SK-N-SH treated with all-trans-retinoic acid at 6 μM for 48 hours (cell line): ENCODE results near the gene HTD2.
A peak's percentile ranks its signal among the peaks of the same experiment; 100 is the strongest.

Source experiments
- ATAC-seq: fragments of 200-7000 bp; cut with Tn5 transposase; 3 replicates; pipeline ENCODE4 v1.9.1; 2020; ENCODE audit warnings: mild to moderate bottlenecking, moderate library complexity
- ARNTL ChIP-seq: fragments of 450-650 bp; formaldehyde crosslinking; IDR thresholded peaks from 2 replicates; pipeline ENCODE4 v1.5.0; 2020; ENCODE audit warnings: low read depth, mild to moderate bottlenecking, moderate library complexity, borderline replicate concordance
- BACH2 ChIP-seq: fragments of 250-450 bp; sonication (Bioruptor Pico); IDR thresholded peaks from 2 replicates; pipeline ENCODE4 v1.9.0; 2021; ENCODE audit warnings: mild to moderate bottlenecking, borderline replicate concordance
- CSDC2 ChIP-seq: fragments of 250-450 bp; sonication (Bioruptor Pico); IDR thresholded peaks from 2 replicates; pipeline ENCODE4 v1.5.0; 2020; ENCODE audit warnings: mild to moderate bottlenecking, moderate library complexity
- ESRRG ChIP-seq: fragments of 250-450 bp; sonication (Bioruptor Pico); IDR thresholded peaks from 2 replicates; pipeline ENCODE4 v1.6.1; 2021; ENCODE audit warnings: mild to moderate bottlenecking
- OSR1 ChIP-seq: fragments of 250-450 bp; sonication (Bioruptor Pico); IDR thresholded peaks from 2 replicates; pipeline ENCODE4 v1.8.0; 2022; ENCODE audit warnings: moderate library complexity, mild to moderate bottlenecking, inconsistent platforms
- PPARA ChIP-seq: fragments of 250-450 bp; sonication (Bioruptor Pico); IDR thresholded peaks from 2 replicates; pipeline ENCODE4 v1.5.0; 2020; ENCODE audit warnings: mild to moderate bottlenecking, borderline replicate concordance
- RARB ChIP-seq: fragments of 250-450 bp; sonication (Bioruptor Pico); IDR thresholded peaks from 2 replicates; pipeline ENCODE4 v1.8.0; 2021; ENCODE audit warnings: mild to moderate bottlenecking, moderate library complexity
- SNAI2 ChIP-seq: fragments of 250-450 bp; sonication (Bioruptor Pico); IDR thresholded peaks from 2 replicates; pipeline ENCODE4 v1.5.0; 2020; ENCODE audit warnings: mild to moderate bottlenecking, moderate library complexity
- TCF4 ChIP-seq: fragments of 250-450 bp; sonication (Bioruptor Pico); IDR thresholded peaks from 2 replicates; pipeline ENCODE4 v1.8.0; 2021; ENCODE audit warnings: mild to moderate bottlenecking, moderate library complexity, borderline replicate concordance
- TOX ChIP-seq: fragments of 250-450 bp; sonication (Bioruptor Pico); IDR thresholded peaks from 2 replicates; pipeline ENCODE4 v1.8.0; 2021; ENCODE audit warnings: mild to moderate bottlenecking, moderate library complexity, borderline replicate concordance
- ZC3H10 ChIP-seq: fragments of 250-450 bp; sonication (Bioruptor Pico); IDR thresholded peaks from 2 replicates; pipeline ENCODE4 v1.5.1; 2021; ENCODE audit warnings: mild to moderate bottlenecking, moderate library complexity
- ZFP3 ChIP-seq: fragments of 250-450 bp; sonication (Bioruptor Pico); IDR thresholded peaks from 2 replicates; pipeline ENCODE4 v1.5.0; 2020; ENCODE audit warnings: mild to moderate bottlenecking, moderate library complexity
- ZFP30 ChIP-seq: fragments of 450-650 bp; formaldehyde crosslinking; IDR thresholded peaks from 2 replicates; pipeline ENCODE4 v1.5.0; 2022; ENCODE audit warnings: mild to moderate bottlenecking, moderate library complexity
- ZNF565 ChIP-seq: fragments of 450-650 bp; formaldehyde crosslinking; conservative IDR thresholded peaks from 2 replicates; pipeline ENCODE4 v1.5.0; 2020; ENCODE audit warnings: low read depth, mild to moderate bottlenecking, moderate library complexity
- ZNF70 ChIP-seq: fragments of 450-650 bp; formaldehyde crosslinking; IDR thresholded peaks from 2 replicates; pipeline ENCODE4 v1.5.0; 2020; ENCODE audit warnings: mild to moderate bottlenecking, moderate library complexity
- ZNF8 ChIP-seq: fragments of 450-650 bp; formaldehyde crosslinking; IDR thresholded peaks from 2 replicates; pipeline ENCODE4 v1.5.0; 2020; ENCODE audit warnings: mild to moderate bottlenecking, moderate library complexity
- TF ChIP-seq, protein P1 (sequence below): fragments of 250-450 bp; sonication (Bioruptor Pico); IDR thresholded peaks from 2 replicates; pipeline ENCODE4 v1.5.1; 2021; ENCODE audit warnings: mild to moderate bottlenecking, moderate library complexity
- TF ChIP-seq, protein P2 (sequence below): fragments of 250-450 bp; sonication (Bioruptor Pico); IDR thresholded peaks from 2 replicates; pipeline ENCODE4 v1.5.1; 2020; ENCODE audit warnings: low read depth, mild to moderate bottlenecking, moderate library complexity
- TF ChIP-seq, protein P3 (sequence below): fragments of 250-450 bp; sonication (Bioruptor Pico); IDR thresholded peaks from 2 replicates; pipeline ENCODE4 v1.8.0; 2021; ENCODE audit warnings: low read depth, mild to moderate bottlenecking, moderate library complexity, borderline replicate concordance
- TF ChIP-seq, protein P4 (sequence below): fragments of 250-450 bp; sonication (Bioruptor Pico); IDR thresholded peaks from 2 replicates; pipeline ENCODE4 v1.8.0; 2020; ENCODE audit warnings: mild to moderate bottlenecking, moderate library complexity, borderline replicate concordance
- TF ChIP-seq, protein P5 (sequence below): fragments of 250-450 bp; sonication (Bioruptor Pico); IDR thresholded peaks from 2 replicates; pipeline ENCODE4 v1.5.0; 2020; ENCODE audit warnings: mild to moderate bottlenecking, moderate library complexity

Gene HTD2

DNA sequence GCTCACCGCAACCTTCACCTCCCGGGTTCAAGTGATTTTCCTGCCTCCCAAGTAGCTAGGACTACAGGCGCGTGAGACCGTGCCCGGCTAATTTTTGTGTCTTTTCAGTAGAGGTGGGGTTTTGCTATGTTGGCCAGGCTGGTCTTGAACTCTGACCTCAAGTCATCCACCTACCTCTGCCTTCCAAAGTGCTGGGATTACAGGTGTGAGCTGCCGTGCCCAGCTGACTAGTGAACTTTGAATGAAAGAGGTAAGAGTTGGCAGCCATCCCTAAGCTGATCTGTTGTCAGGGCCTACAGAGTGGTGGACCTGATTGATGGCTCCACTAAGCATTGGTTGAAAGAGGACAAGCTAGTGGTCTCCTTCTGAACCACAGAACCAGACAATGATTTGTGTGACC, 41.7 kb downstream of the HTD2 start:
- TF ChIP-seq, protein P1, sequence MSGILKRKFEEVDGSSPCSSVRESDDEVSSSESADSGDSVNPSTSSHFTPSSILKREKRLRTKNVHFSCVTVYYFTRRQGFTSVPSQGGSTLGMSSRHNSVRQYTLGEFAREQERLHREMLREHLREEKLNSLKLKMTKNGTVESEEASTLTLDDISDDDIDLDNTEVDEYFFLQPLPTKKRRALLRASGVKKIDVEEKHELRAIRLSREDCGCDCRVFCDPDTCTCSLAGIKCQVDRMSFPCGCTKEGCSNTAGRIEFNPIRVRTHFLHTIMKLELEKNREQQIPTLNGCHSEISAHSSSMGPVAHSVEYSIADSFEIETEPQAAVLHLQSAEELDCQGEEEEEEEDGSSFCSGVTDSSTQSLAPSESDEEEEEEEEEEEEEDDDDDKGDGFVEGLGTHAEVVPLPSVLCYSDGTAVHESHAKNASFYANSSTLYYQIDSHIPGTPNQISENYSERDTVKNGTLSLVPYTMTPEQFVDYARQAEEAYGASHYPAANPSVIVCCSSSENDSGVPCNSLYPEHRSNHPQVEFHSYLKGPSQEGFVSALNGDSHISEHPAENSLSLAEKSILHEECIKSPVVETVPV = no peak
- TF ChIP-seq PPARA = no peak
- no peak for TF ChIP-seq SNAI2 (CRISPR knock-in tag)
- TF ChIP-seq BACH2 (CRISPR knock-in tag) = no peak
- no peak for TF ChIP-seq OSR1 (CRISPR knock-in tag)
- TF ChIP-seq TCF4 (CRISPR knock-in tag) = no peak
- TF ChIP-seq ZFP30 (CRISPR knock-in tag) = no peak
- TF ChIP-seq ESRRG = no peak
- TF ChIP-seq ZNF565 (CRISPR knock-in tag) = no peak
- TF ChIP-seq ZNF70 (CRISPR knock-in tag) = no peak
- TF ChIP-seq ZNF8 (CRISPR knock-in tag) = no peak
- TF ChIP-seq, protein P2, sequence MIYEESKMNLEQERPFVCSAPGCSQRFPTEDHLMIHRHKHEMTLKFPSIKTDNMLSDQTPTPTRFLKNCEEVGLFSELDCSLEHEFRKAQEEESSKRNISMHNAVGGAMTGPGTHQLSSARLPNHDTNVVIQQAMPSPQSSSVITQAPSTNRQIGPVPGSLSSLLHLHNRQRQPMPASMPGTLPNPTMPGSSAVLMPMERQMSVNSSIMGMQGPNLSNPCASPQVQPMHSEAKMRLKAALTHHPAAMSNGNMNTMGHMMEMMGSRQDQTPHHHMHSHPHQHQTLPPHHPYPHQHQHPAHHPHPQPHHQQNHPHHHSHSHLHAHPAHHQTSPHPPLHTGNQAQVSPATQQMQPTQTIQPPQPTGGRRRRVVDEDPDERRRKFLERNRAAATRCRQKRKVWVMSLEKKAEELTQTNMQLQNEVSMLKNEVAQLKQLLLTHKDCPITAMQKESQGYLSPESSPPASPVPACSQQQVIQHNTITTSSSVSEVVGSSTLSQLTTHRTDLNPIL (CRISPR knock-in tag) = no peak
- TF ChIP-seq RARB (CRISPR knock-in tag) = no peak
- TF ChIP-seq, protein P3, sequence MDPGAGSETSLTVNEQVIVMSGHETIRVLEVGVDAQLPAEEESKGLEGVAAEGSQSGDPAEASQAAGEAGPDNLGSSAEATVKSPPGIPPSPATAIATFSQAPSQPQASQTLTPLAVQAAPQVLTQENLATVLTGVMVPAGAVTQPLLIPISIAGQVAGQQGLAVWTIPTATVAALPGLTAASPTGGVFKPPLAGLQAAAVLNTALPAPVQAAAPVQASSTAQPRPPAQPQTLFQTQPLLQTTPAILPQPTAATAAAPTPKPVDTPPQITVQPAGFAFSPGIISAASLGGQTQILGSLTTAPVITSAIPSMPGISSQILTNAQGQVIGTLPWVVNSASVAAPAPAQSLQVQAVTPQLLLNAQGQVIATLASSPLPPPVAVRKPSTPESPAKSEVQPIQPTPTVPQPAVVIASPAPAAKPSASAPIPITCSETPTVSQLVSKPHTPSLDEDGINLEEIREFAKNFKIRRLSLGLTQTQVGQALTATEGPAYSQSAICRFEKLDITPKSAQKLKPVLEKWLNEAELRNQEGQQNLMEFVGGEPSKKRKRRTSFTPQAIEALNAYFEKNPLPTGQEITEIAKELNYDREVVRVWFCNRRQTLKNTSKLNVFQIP (CRISPR knock-in tag) = no peak
- TF ChIP-seq TOX (CRISPR knock-in tag) = no peak
- TF ChIP-seq, protein P4, sequence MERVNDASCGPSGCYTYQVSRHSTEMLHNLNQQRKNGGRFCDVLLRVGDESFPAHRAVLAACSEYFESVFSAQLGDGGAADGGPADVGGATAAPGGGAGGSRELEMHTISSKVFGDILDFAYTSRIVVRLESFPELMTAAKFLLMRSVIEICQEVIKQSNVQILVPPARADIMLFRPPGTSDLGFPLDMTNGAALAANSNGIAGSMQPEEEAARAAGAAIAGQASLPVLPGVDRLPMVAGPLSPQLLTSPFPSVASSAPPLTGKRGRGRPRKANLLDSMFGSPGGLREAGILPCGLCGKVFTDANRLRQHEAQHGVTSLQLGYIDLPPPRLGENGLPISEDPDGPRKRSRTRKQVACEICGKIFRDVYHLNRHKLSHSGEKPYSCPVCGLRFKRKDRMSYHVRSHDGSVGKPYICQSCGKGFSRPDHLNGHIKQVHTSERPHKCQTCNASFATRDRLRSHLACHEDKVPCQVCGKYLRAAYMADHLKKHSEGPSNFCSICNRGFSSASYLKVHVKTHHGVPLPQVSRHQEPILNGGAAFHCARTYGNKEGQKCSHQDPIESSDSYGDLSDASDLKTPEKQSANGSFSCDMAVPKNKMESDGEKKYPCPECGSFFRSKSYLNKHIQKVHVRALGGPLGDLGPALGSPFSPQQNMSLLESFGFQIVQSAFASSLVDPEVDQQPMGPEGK (CRISPR knock-in tag) = no peak
- TF ChIP-seq ZFP3 (CRISPR knock-in tag) = no peak
- TF ChIP-seq CSDC2 = no peak
- TF ChIP-seq ZC3H10 (CRISPR knock-in tag) = no peak
- TF ChIP-seq ARNTL (CRISPR knock-in tag) = no peak
- ATAC-seq = no peak

DNA sequence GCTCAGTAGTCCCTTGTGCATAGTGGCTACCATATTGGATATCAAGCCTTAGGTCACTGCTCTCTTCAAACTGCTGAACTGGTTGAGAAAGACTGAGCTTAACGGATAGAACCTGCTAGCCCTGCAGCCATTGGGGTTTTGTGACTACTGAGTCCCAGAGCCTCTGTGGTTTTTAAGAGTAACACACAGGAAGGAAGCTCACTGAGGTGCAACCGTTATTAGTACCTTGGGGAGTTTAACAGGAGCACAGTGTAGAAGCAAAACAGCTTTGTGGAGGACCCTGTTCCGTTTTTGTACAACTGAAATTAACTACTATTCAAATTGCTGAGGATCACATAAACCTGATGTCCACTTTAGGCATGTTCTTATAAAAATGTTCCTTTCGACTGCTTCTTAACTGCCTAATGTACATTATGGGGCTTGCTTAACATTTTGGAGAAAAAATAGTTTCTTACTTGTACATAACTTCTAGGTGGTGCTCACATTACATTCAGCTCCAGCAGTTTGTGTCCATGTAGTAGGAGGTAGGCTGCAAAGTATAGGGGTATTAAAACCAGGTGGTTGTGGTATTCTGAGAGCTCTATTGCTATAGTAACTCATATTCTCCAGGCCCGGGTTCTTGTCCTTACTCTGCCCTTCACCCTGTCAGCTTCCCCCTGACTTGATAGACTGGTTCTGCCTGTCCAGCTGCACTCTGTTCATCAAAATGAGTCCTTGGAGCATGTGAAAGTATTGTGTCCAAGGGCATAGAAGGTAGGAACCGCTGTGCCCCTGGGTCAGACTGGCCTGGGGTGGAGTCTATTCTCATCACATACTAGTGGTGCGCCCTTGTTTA, 43.7 kb downstream of the HTD2 start:
- peak; percentile 69 for ATAC-seq

More for the DNA sequence above, 43.7 kb downstream of the HTD2 start:
- TF ChIP-seq, protein P5, sequence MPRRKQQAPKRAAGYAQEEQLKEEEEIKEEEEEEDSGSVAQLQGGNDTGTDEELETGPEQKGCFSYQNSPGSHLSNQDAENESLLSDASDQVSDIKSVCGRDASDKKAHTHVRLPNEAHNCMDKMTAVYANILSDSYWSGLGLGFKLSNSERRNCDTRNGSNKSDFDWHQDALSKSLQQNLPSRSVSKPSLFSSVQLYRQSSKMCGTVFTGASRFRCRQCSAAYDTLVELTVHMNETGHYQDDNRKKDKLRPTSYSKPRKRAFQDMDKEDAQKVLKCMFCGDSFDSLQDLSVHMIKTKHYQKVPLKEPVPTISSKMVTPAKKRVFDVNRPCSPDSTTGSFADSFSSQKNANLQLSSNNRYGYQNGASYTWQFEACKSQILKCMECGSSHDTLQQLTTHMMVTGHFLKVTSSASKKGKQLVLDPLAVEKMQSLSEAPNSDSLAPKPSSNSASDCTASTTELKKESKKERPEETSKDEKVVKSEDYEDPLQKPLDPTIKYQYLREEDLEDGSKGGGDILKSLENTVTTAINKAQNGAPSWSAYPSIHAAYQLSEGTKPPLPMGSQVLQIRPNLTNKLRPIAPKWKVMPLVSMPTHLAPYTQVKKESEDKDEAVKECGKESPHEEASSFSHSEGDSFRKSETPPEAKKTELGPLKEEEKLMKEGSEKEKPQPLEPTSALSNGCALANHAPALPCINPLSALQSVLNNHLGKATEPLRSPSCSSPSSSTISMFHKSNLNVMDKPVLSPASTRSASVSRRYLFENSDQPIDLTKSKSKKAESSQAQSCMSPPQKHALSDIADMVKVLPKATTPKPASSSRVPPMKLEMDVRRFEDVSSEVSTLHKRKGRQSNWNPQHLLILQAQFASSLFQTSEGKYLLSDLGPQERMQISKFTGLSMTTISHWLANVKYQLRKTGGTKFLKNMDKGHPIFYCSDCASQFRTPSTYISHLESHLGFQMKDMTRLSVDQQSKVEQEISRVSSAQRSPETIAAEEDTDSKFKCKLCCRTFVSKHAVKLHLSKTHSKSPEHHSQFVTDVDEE (CRISPR knock-in tag) = no peak
- TF ChIP-seq ZNF8 (CRISPR knock-in tag) = no peak
